NB4 (cell line): ENCODE data around the gene FBF1.

ENCODE experiments used
- DNase-seq: peaks from one replicate; pipeline ENCODE4 v3.0.0; 2010; ENCODE audit warnings: low read depth
- H3K4me3 ChIP-seq: one replicate; pipeline ENCODE4 v1.5.1; 2011; ENCODE audit warnings: mild to moderate bottlenecking, low read depth, low read length, moderate library complexity
- CTCF ChIP-seq: IDR thresholded peaks from one replicate; pipeline ENCODE4 v1.5.1; 2012; ENCODE audit warnings: low read depth, low read length
- MAX ChIP-seq: IDR thresholded peaks from 2 replicates; pipeline ENCODE4 v1.6.1; 2011; ENCODE audit warnings: low read depth, low read length
- MYC ChIP-seq: IDR thresholded peaks from 2 replicates; pipeline ENCODE4 v1.6.1; 2011; ENCODE audit warnings: low read depth, low read length
- POLR2A ChIP-seq: IDR thresholded peaks from 2 replicates; pipeline ENCODE4 v1.6.1; 2011; ENCODE audit warnings: mild to moderate bottlenecking; ENCODE audit not compliant: insufficient read length; ENCODE audit errors: extremely low read depth

FBF1 gene

GRCh38 chr17:75896415-75897159 is 44.3 kb downstream of the FBF1 start, which contains the start of gene TRIM65:
TRIM65 (minus strand) TSS chr17:75896951; CDS start chr17:75896937, 14 bp downstream.
- H3K4me3 ChIP-seq, result peak within 1 kb of the TSS; percentile 75
- TF ChIP-seq MYC, result peak; percentile 46
- peak; percentile 47 for TF ChIP-seq MAX
- TF ChIP-seq POLR2A, result peak; percentile 84
- TF ChIP-seq CTCF, result no peak
- peak; percentile 86 for DNase-seq

GRCh38 chr17:75895370-75896155 is 45.3 kb downstream of the FBF1 start:
- DNase-seq, result peak; percentile 62

GRCh38 chr17:75894049-75894733 is 46.7 kb downstream of the FBF1 start:
- no peak overlapping the region for H3K4me3 ChIP-seq
- TF ChIP-seq MAX (no peak), MYC (no peak), POLR2A (no peak), CTCF (no peak)
- no peak for DNase-seq

More at GRCh38 chr17:75895370-75896155, 45.3 kb downstream of the FBF1 start:
- peak; percentile 31 for TF ChIP-seq CTCF
- peak; percentile 18 for TF ChIP-seq POLR2A
- no peak for TF ChIP-seq MYC
- peak; percentile 68 for TF ChIP-seq MAX
- H3K4me3 ChIP-seq, result peak overlapping the region; percentile 75

GRCh38 chr17:75893305-75894048 is 47.4 kb downstream of the FBF1 start:
- DNase-seq, result no peak
- no peak overlapping the region for H3K4me3 ChIP-seq
- TF ChIP-seq MYC (no peak), POLR2A (no peak), MAX (no peak), CTCF (no peak)

GRCh38 chr17:75892556-75893224 is 48.2 kb downstream of the FBF1 start:
- TF ChIP-seq MYC, result no peak
- no peak for TF ChIP-seq CTCF
- no peak for TF ChIP-seq MAX
- TF ChIP-seq POLR2A, result no peak
- DNase-seq, result no peak
- no peak overlapping the region for H3K4me3 ChIP-seq
